ENCODE data around the gene PPM1F.
"Not testable (repeated sequence)": the region's sequence is repeated elsewhere in the genome, so short reads cannot be mapped to it uniquely, and the experiment has no call there.

Gene PPM1F

GRCh38 chr22:21918466-21919185 is 34.0 kb downstream of the PPM1F start:
- DNase-seq = no peak

DNA sequence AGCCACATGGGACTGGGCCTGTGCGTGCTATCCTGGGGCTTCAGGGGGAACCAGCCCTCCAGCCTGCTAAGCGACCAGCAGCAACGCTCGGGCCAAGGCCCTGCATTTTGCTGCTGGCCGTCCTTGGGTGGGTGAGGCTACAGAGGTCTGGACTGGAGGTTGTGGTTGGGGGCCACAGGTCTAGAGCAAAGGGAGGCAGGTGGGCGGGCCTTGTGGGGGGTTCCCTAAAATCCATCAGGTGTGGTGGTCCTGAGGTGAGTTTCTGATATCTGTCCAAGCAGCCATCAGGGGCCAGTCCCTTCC is 34.7 kb downstream of the PPM1F start:
- no peak for DNase-seq

- DNase-seq = no peak
These were observed 35.3 kb downstream of the PPM1F start for GRCh38 chr22:21917181-21917958.

- no peak for DNase-seq
These were observed 36.2 kb downstream of the PPM1F start for GRCh38 chr22:21916309-21916918.

GRCh38 chr22:21915624-21916308 is 36.9 kb downstream of the PPM1F start:
- no peak for DNase-seq

DNA sequence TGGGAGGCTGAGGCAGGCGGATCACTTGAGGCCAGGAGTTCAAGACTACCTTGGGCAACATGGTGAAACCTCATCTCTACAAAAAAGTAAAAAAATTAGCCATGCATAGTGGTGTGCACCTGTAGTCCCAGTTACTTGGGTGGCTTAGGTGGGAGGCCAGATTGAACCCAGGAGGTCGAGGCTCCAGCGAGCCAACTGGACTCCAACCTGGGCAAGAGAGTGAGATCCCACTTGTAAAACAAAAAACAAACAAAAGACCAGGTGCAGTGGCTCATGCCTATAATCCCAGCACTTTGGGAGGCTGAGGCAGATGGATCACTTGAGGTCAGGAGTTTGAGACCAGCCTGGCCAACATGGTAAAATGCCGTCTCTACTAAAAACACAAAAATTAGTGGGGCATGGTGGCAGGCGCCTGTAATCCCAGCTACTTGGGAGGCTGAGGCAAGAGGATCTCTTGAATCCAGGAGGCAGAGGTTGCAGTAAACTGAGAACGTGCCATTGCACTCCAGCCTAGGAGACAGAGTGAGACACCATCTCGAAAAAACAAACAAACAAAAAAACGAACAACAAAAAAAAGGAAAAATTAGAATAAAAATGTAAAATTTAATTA is 38.5 kb downstream of the PPM1F start:
- not testable (repeated sequence) for DNase-seq

DNA sequence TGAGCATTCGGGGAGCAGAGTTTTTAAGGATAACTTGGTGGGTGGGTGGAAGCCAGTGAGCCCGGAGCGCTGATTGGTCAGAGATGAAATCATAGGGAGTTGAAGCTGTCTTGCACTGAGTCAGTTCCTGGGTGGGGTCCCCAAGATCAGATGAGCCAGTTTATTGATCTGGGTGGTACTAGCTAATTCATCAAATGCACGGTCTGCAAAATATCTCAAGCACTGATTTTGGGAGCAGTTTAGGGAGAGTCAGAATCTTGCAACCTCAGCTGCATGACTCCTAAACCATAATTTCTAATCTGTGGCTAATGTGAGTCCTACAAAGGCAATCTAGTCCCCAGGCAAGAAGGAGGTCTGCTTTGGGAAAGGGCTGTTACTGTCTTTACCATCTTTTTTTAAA is 42.3 kb downstream of the PPM1F start:
- not testable (repeated sequence) for DNase-seq

DNA sequence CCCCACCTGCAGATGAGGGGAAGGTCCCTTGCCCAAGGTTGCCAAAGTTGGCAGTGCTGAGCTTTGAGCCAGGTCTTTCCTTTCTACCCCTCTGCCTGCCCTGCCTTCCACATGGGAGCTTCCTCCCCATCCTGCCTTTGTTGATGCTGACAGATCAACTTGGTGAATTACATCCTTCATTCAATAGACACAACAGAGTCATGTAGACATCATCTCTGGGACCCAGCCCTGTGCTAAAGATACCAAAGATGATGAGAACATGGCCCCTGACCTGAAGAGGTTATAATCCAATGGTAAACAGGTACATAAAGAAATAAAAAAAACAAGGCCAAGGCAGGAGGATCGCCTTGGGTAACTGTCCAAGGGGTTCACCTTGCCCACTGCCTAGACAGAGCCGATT is 42.8 kb downstream of the PPM1F start:
- no peak for DNase-seq

GRCh38 chr22:21907638-21908522 is 44.8 kb downstream of the PPM1F start:
- DNase-seq = no peak

- not testable (repeated sequence) for DNase-seq
These were observed 47.4 kb downstream of the PPM1F start for GRCh38 chr22:21905234-21905633.

GRCh38 chr22:21904250-21904789 is 48.3 kb downstream of the PPM1F start:
- no peak for DNase-seq

DNA sequence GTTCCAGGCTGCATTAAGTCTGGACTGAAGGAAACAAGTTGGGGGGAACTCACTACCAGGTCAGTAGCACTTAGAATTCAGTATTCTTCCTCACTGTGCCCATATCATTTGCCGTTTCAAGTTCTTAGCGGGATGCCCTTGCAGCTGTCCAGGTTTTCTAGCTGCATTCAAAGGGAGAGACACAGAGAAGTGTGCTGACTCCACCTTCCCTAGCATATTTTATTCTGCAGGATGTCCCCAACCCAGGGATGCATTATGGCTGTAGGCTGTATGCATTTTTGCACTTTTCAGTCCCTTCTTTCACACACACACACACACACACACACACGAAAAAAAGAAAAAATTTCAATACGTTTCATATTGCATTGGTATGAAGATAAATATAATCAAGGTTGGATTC is 49.4 kb downstream of the PPM1F start:
- DNase-seq = no peak

DNA sequence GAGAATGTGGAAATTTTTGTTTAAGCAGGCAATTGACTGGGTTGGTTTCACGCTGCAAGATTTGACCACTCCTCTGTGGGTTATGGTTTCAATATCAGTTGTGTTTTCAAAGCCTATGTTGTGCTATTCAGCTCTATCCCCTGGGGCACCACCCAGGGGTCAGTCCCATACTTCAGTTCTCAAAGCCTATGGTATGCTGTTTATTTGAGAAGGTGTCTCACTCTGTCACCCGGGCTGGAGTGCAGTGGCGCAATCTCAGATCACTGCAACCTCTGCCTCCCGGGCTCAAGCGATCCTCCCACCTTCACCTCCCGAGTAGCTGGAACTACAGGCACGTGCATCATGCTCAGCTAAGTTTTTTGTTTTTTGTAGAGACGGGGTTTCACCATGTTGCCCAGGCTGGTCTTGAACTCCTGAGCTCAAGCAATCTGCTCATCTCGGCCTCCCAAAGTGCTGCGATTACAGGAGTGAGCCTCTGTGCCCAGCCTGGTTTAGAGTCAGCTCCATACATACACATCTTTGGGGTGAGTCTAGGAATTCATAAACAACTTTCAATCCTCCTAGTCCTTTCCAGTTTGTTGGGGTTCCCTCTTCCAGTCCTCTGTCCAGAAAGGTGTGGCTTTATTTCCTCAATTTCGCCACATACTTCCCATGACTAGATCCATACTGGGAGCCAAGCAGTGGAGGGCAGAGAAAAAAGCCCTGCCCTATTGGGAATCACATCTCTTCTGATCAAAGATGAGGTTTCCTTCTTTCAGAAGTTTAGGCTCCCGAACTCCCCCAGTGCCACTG is 50.2 kb downstream of the PPM1F start:
- DNase-seq = no peak

DNA sequence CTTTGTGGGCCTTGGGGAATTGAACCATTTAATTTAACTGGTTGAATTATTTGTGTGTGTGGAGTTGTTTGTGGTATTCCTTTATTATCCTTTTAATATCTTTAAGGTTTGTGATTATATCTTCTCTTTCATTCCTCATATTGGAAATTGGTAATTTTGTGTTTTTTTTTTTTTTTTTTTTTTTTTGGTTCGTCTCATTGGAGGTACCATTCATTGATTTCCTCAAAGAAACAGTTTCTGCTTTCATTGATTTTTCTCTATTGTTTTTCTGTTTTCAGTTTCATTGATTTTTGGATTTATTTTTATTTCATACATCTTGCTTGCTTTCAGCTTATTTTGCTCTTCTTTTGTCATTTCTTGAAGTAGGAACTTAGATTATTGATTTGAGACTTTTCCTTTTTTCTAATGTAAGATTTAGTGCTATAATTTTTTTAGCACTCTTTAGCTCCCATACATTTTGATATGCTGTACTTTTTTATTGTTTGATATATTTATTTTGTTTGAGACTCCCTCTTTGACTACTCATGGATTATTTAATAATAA is 54.2 kb downstream of the PPM1F start:
- no peak for DNase-seq

DNA sequence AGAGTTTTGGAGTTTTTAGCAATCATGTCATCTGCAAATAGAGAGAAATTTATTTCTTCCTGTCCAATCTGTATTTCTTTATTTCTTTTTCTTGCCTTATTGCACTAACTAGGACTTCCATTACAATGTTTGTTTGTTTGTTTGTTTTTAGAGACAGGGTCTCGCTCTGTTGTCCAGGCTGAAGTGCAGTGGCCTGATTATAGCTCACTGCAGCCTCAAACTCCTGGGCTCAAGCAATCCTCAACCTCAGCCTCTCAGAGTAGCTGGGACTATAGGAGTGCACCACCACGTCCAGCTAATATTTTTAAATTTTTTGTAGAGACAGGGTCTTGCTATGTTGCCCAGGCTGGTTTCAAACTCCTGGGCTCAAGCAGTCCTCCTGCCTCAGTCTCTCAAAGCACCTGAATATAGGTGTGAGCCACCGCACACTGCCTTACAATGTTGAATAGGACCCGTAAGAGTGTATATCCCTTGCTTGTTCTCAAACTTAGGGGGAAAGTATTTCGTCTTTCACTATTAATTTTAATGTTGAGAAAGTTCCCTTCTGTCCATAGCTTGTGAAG is 55.6 kb downstream of the PPM1F start:
- DNase-seq = no peak

- not testable (repeated sequence) for DNase-seq
These were observed 56.4 kb downstream of the PPM1F start for GRCh38 chr22:21896275-21896674.

DNA sequence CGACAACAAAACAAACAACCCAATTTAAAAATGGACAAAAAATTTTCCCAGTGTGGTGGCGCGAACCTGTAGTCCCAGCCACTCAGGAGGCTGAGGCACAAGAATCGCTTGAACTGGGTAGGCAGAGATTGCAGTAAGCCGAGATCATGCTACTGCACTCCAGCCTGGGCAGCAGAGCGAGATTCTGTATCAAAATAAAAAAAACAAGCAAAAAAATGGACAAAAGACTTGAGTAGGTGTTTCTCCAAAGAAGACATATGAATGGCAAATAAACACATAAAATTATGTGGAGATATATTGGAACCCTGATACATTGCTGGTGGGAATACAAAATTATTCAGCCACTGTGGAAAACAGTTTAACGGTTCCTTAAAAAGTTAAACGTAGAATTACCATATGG is 57.8 kb downstream of the PPM1F start:
- DNase-seq = no peak

DNA sequence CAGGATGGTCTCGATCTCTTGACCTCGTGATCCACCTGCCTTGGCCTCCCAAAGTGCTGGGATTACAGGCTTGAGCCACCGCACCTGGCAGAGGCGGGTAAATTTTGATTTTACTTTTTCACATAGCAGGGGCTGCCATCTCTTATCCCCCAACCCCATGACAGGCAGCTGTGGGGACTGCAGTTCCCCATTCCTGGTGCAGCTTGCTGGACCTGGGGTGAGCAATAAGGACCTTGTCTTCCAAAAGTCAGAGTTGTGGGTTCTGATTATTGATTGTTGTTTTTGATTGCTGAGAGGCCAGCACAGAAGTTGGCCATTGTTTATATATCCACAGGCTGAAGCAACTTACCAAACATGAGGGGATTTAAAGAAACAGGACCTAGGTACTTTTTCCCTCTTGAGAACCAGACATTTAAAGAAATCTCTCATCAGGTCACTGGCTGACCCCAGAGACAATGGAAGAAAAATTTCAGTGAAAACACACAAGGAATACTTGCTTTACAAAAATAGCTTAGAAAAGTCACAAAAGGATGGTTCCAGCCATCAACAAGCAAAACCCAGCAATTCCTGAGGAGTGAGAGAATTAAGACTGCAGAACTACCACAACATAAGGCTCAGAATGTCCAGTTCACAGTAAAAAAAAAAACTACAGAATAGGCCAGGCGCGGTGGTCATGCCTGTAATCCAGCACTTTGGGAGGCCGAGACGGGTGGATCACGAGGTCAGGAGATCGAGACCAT is 63.2 kb downstream of the PPM1F start:
- DNase-seq = no peak

- DNase-seq = no peak
These were observed 64.8 kb downstream of the PPM1F start for GRCh38 chr22:21887841-21888240.
